Retinal pigment epithelial cell (primary cell): ENCODE results near the gene SYNGAP1.

Experiments
- DNase-seq: peaks from one replicate; pipeline ENCODE4 v3.0.0-alpha.2; 2010; ENCODE audit warnings: low read depth
- H3K4me3 ChIP-seq: 2 replicates; pipeline ENCODE4 v1.5.1; 2011; ENCODE audit warnings: mild to moderate bottlenecking, low read length, control low read depth, moderate library complexity
- TF ChIP-seq, protein P1 (sequence below): conservative IDR thresholded peaks from 2 replicates; pipeline ENCODE4 v1.5.1; 2011; ENCODE audit warnings: low read depth, low read length, control low read depth, inconsistent platforms

Gene SYNGAP1

DNA sequence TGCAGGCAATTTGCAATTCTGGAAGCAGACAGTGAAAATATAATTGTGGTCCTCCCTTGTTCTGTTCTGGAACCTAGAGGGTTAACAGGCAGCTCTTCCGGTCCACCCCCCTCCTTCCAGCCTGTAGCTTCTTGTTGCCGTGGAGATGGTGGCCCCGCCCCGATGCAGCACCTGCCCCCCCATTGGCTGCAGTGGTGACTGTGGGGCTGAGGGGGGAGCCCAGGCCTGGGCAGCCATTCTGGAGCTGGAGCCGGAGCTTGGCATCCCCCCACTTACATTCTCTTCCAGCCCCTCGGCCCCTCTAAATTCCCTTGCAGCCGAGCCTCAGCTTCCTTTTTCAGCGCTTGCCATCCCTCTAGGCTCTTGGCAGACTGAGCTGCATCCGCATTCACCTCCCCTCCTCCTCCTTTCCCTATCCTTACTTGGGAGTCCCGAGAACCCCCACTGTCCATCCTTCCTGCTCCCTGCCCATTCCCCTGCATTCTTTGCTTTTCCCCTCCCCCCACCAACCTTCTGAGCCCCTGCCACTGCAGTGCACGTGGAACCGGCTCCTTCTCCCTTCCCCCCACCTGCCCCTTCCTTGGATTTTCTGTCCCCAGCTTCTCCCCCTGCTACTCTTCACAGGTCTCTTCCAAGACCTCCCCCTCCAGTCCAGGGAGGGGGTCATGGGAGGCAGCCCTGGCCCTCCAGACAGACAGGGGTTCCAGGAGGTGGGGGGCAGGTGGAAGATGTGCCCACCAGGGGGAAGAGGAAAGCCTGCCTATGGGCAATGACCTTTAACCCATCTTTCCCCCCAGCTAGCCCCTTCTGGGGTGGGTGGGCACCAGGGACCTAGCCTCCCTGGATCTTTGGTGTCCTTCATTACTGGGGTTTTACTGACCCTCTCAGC lies 11.4 kb downstream of the SYNGAP1 start:
- peak; percentile 48 for DNase-seq
- TF ChIP-seq, protein P1, sequence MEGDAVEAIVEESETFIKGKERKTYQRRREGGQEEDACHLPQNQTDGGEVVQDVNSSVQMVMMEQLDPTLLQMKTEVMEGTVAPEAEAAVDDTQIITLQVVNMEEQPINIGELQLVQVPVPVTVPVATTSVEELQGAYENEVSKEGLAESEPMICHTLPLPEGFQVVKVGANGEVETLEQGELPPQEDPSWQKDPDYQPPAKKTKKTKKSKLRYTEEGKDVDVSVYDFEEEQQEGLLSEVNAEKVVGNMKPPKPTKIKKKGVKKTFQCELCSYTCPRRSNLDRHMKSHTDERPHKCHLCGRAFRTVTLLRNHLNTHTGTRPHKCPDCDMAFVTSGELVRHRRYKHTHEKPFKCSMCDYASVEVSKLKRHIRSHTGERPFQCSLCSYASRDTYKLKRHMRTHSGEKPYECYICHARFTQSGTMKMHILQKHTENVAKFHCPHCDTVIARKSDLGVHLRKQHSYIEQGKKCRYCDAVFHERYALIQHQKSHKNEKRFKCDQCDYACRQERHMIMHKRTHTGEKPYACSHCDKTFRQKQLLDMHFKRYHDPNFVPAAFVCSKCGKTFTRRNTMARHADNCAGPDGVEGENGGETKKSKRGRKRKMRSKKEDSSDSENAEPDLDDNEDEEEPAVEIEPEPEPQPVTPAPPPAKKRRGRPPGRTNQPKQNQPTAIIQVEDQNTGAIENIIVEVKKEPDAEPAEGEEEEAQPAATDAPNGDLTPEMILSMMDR, result no peak
- peak overlapping the region; percentile 39 for H3K4me3 ChIP-seq

DNA sequence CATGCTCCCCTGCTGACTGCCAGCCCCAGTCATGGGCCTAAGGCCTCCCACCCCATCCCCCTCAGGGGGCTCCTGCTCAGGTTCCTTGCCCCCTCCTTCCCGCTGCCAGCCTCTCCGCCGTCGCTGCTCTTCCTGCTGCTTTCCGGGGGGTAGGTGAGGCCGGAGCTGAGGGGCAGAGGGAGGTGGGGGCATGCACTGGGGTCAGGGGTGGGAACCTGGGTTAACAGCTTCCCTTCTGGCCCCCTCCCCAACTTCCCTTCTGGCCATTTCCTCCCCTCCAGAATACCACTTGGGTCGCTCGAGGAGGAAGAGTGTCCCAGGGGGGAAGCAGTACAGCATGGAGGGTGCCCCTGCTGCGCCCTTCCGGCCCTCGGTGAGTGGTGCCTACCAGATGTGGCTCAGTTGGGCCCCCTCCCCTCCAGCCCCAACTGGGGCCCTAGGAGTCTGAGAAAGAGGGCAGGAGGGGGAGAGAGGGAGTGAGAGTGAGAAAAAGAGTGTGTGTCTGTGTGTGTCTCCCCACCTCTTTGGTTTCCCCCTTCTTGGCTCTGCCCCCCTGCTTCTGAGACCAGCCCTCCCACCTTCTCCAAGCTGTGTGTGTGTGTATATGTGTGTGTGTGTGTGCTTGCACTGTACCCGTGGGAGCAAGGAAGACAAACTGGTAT lies 12.1 kb downstream of the SYNGAP1 start:
- TF ChIP-seq, protein P1, result no peak
- peak overlapping the region; percentile 39 for H3K4me3 ChIP-seq
- no peak for DNase-seq

DNA sequence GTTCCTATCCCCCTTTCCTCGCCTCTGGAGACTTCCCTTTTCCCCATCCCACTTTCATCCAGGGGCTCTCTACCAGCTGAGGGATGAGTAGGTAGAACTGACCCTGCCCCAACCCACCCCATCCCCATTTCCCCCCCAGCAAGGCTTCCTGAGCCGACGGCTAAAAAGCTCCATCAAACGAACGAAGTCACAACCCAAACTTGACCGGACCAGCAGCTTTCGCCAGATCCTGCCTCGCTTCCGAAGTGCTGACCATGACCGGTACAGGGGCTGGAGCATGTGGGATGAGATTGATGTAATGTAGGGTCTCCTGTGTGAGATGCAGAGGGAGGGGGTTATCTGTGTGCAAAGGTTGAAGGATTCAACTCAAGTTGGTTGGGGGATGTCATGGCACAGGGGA lies 12.7 kb downstream of the SYNGAP1 start:
- TF ChIP-seq, protein P1, result no peak
- H3K4me3 ChIP-seq, result peak overlapping the region; percentile 20
- DNase-seq, result no peak

DNA sequence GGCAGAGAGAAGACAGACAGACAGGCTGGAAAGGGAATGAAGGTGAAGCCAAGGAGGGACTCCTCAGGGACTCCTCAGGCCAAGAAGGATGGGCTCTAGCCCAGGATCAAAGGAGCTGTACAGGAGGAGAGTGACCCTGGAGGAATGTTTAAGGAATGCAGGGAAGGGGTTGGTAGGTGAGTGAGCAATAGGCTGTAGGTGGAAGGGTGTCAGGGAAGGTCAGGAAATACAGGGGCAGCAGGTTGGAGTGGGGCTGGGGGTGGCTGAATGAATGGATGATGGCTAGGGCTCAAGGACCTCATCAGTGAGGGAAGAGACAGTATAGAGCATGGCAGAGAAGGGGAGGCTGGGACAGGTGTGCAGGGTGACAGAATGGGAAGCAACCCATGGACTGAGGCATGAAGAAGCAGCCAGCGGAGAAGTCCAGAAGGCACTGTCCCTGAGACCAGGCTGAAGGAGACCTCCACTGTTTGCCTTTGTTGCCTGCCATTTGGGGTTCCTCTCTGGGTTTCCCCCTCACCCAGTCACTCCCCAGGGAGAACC lies 13.2 kb downstream of the SYNGAP1 start:
- peak overlapping the region; percentile 20 for H3K4me3 ChIP-seq
- DNase-seq, result no peak
- TF ChIP-seq, protein P1, result no peak

DNA sequence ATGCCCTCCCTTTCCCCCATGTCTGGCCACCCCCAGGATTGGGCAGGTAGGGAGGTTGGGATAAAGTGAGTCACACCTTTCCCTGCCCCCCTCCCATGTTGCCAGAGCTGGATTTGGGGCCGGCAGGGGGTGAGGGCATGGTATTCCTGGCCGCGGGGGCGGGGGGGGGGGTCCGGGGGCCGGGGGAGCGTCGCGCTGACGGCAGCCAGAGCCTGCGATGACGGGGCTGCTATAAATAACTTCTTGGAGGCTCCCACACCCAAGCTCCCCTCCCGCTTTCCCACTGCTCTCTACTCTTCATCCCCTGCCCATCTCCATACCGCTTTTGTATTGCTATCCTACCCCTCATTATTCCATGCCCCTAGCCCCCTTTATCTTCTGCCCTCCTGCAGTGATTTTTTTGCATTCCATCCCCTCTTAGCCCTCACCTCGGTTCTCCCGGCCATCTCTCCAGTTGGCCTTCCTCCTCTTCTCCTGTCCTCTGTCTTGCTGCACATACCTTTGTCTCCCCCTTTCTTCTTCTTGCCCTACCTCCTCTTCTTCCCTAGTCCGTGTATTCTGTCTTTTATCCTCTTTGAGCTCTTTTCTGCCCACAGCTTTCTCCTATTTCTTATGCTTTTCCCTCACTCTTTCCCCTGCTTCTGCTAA lies 13.8 kb downstream of the SYNGAP1 start:
- TF ChIP-seq, protein P1, result no peak
- peak overlapping the region; percentile 20 for H3K4me3 ChIP-seq
- DNase-seq, result no peak

DNA sequence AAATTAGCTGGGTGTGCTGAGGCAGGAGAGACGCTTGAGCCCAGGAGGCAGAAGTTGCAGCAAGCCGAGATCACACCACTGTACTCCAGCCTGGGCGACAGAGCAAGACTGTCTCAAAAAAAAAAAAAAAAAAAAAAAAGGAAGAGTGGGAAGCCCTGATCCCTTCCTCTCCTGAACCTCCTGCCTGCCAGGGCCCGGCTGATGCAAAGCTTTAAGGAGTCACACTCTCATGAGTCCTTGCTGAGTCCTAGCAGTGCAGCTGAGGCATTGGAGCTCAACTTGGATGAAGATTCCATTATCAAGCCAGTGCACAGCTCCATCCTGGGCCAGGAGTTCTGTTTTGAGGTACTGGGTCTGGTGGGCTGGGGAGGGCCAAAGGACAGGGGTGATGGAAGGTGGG lies 15.1 kb downstream of the SYNGAP1 start:
- DNase-seq, result no peak
- no peak overlapping the region for H3K4me3 ChIP-seq

More for the DNA sequence above, 15.1 kb downstream of the SYNGAP1 start:
- TF ChIP-seq, protein P1, result no peak
